Measurements from ENCODE around the gene ATG4C. TPM values are rescaled to one million over a fixed set of nuclear protein-coding genes. Genes with fewer than 3 reads are reported as not detected.

Gene ATG4C
- total and polyA plus RNA-seq, 10 of the 15 experiments (the other 5 are each of a cell fraction or from before 2014, with no cell fraction given): 8.1 to 30.9 (median 18.9) TPM

- Histone ChIP-seq H3K4me3 (no peak overlapping the region), H3K4me2 (ENCODE audit: control insufficient read depth, insufficient read depth) (no peak overlapping the region), H3K4me1 (ENCODE audit: control insufficient read depth, insufficient read depth, low read length) (no peaks in the 10 kb centered on the region), H3K9ac (ENCODE audit: control insufficient read depth, insufficient read depth, low read length) (no peak overlapping the region), H3K27me3 (replicated peaks in 1 of 2; ENCODE audit: control insufficient read depth in 2 of 2, insufficient read depth in 2 of 2, low read length in 1 of 2) (no peaks in the 10 kb centered on the region), H3K36me3 (ENCODE audit: control insufficient read depth in 2 of 2, insufficient read depth in 2 of 2, low read length in 1 of 2) (no peaks in the 10 kb centered on the region), H3K27ac (ENCODE audit: control insufficient read depth, insufficient read depth) (no peak overlapping the region), H4K20me1 (ENCODE audit: control insufficient read depth, insufficient read depth) (no peaks in the 10 kb centered on the region), H3K79me2 (ENCODE audit: control insufficient read depth, insufficient read depth, low read length) (no peaks in the 10 kb centered on the region), H2AFZ (ENCODE audit: control insufficient read depth, low read depth, low read length) (no peak overlapping the region), H3K9me3 (replicated peaks; ENCODE audit: control insufficient read depth, insufficient read depth, low read length) (no peaks in the 10 kb centered on the region)
- in situ Hi-C loops (cut with MboI): no loop called here
- DNase-seq (ENCODE audit: low read depth, low spot score): no peak
- intact Hi-C loops (cut with micrococcal nuclease; ENCODE audit: unreplicated experiment): no loop called here
- SMC1A ChIA-PET (ENCODE audit: uncharacterized antibody, unreplicated experiment): no interaction called here
- TF ChIP-seq IRF3 (IDR thresholded peaks at IDR 0.05) (no peak), E4F1 (IDR thresholded peaks at IDR 0.05; ENCODE audit: borderline replicate concordance, partially characterized antibody) (no peak), CHD1 (IDR thresholded peaks at IDR 0.05; ENCODE audit: low read depth, low read length) (no peak), MLLT1 (IDR thresholded peaks at IDR 0.05) (no peak), POLR2A (IDR thresholded peaks at IDR 0.05; ENCODE audit: low read depth, low read length) (no peak), USF2 (IDR thresholded peaks at IDR 0.05; ENCODE audit: borderline replicate concordance, low read depth, low read length) (no peak), ZBTB33 (IDR thresholded peaks at IDR 0.05) (no peak), E2F8 (IDR thresholded peaks at IDR 0.05; ENCODE audit: low read depth, partially characterized antibody) (no peak), CBX5 (IDR thresholded peaks at IDR 0.05; ENCODE audit: low read depth) (no peak), POU2F2 (IDR thresholded peaks at IDR 0.05; ENCODE audit: borderline replicate concordance, low read depth, low read length) (no peak)
- CTCF ChIA-PET: no interaction called here
- no peak for FAIRE-seq
- RAD21 ChIA-PET (ENCODE audit: unreplicated experiment): no interaction called here
- BruUV-seq (replicated peaks): no TSS peak
- ATAC-seq: no peak
- WGBS (ENCODE audit: insufficient coverage, insufficient replicate concordance, low lambda C conversion rate, missing lambda C conversion rate): 82% methylated on average over 3 of the region's 3 CpGs
- POLR2A ChIA-PET: no interaction called here
These were observed 91.7 kb downstream of the ATG4C start for GRCh38 chr1:62875676-62876075.
